ENCODE measurements around the gene GRIK4.

- TF ChIP-seq GATA2 (IDR thresholded peaks at IDR 0.05; ENCODE audit: low read depth, low read length) (no peak), GATA3 (IDR thresholded peaks at IDR 0.05; ENCODE audit: low read depth, low read length) (no peak)
Observed at GRCh38 chr11:120649316-120649715, 137.8 kb downstream of the GRIK4 start.
